GM18505 (cell line): Measurements from ENCODE around the gene SLC47A2.

Experiments used
- ATAC-seq: cut with Tn5 transposase; IDR thresholded peaks from one replicate; pipeline ENCODE4 v1.9.1; 2021; ENCODE audit not compliant: unreplicated experiment
- POLR2A ChIP-seq: IDR thresholded peaks from 4 replicates; pipeline ENCODE4 v1.6.1; 2011; ENCODE audit warnings: borderline replicate concordance; ENCODE audit not compliant: insufficient read depth, insufficient read length; ENCODE audit errors: extremely low read depth

Gene SLC47A2

DNA sequence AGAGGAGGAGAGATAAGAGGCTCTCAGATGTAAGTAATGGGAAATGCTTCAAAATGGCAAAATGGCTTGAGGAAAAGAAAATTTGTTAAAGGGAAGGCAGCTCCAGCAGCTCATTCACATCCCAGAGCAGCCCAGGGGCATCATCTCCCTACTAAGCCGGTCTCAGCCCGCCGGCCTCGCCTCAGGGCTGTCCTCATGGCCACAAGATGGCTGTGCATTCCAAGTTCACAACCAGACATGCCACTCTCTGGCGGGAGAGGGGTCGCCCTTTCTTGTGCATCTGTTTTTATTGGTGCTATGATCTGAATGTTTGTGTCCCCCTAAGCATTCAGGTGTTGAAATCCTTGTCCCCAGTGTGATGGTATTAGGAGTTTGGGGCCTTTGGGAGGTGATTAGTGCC is 13.5 kb upstream of the SLC47A2 start:
- no peak for ATAC-seq
- no peak for TF ChIP-seq POLR2A

DNA sequence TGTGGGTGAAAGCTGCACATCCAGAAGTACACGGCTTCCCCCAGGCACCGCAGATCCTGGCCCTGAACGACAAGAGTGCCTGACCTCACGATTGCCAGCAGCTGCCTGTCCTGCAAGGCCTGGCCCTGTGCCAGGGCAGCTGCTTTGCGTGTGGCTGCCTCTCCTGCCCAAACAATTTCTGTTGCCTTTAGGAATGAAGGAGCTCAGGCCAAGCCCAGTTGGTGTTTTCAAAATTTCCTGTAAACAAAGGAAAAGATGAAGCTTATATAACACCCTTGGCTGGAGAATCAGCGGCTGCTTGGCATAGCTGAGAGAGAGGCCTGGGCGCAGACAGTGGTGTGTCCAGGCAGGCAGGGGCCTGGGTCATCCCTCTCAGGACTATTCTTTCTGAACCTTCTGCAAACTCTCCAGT is 11.7 kb upstream of the SLC47A2 start:
- no peak for ATAC-seq
- no peak for TF ChIP-seq POLR2A

DNA sequence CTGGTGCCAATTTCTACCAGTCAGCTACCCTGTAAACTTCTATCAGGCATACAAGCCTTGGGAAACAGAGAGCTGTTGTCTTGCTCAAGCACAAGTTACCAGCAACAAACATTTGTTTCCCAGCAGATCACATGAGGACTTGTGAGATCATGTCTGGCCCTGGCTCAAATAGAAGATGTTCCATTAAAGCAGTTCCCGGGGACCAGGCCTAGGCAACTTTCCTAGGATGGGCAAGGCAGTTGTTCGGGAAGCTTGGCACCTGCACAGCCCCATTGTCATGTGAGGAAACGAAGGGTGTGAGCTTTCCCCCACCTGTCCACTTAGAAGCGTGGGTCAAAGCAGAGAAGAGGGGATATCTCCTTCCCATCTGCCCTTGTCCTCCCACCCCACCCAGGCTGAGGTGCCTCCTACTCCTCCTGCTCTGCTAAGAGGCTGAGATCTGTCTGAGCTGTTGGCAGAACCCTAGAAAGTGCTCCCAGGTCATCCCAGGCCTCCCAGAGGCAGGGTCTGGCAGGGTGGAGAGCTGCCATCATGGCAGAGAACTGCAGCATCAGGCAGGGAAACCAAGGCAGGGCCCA is 11.2 kb upstream of the SLC47A2 start:
- no peak for ATAC-seq
- no peak for TF ChIP-seq POLR2A

- ATAC-seq, result no peak
- TF ChIP-seq POLR2A, result no peak
Measured at GRCh38 chr17:19726631-19727376, 10.4 kb upstream of the SLC47A2 start.

DNA sequence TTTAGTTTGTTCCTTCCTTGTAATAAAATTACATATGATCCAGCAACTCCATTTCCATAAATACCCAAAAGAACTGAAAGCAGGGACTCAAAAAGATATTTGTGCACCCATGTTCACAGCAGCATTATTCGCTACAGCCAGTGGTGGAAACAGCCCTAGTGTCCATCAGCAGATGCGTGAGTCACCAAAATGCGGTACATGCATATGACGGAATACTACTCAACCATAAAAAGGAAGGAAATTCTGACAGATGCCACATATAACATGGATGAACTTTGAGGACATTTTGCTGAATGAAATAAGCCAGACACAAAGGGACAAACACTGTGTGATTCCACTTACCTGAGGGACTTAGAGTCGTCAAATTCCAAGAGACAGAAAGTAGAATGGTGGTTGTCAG is 9.1 kb upstream of the SLC47A2 start:
- ATAC-seq, result no peak

GRCh38 chr17:19724501-19725420 is 8.4 kb upstream of the SLC47A2 start:
- no peak for TF ChIP-seq POLR2A

More for the DNA sequence above, 9.1 kb upstream of the SLC47A2 start:
- no peak for TF ChIP-seq POLR2A

GRCh38 chr17:19723964-19724363 is 7.6 kb upstream of the SLC47A2 start:
- ATAC-seq, result no peak
- no peak for TF ChIP-seq POLR2A

More at GRCh38 chr17:19724501-19725420, 8.4 kb upstream of the SLC47A2 start:
- no peak for ATAC-seq

- no peak for TF ChIP-seq POLR2A
- ATAC-seq, result no peak
Measured at GRCh38 chr17:19720631-19721426, 4.4 kb upstream of the SLC47A2 start.

- ATAC-seq, result no peak
- no peak for TF ChIP-seq POLR2A
Measured at GRCh38 chr17:19720210-19720475, 3.8 kb upstream of the SLC47A2 start.

DNA sequence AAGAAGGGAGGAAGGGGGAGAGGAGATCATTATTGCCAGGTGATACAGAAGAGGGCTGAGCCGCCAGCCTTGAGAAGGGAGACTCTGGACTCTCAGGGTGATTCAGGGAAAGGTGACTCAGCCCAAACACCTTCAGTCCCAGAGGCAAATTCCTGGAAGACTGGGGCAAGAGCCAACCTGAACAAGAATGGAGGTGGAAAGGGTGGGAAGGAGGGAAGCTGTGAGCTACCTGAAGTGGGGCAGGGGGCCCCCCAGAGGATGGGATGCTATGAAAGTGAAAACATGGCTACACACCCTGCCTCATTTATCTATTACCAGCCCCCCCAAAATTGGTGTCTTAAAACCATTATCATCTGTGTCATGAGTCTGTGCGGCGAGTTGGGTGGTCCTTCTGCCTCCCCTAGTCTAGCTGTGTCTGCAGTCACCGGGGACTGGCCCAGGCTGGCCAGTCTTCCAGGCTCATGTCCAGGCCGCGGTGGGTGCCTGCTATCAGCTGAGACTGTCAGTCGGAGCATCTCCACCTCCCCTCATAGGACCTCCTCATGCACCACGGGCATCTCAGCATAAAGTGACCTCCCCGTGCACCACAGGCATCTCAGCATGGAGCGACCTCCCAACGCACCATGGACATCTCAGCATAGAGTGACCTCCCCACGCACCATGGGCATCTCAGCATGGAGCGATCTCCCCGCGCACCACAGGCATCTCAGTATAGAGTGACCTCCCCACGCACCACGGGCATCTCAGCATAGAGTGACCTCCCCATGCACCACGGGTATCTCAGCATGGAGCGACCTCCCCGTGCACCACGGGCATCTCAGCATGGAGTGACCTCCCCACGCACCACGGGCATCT is 3.2 kb upstream of the SLC47A2 start:
- TF ChIP-seq POLR2A, result no peak

GRCh38 chr17:19718613-19719354 is 2.4 kb upstream of the SLC47A2 start:
- ATAC-seq, result no peak
- TF ChIP-seq POLR2A, result no peak

More for the DNA sequence above, 3.2 kb upstream of the SLC47A2 start:
- ATAC-seq, result no peak

DNA sequence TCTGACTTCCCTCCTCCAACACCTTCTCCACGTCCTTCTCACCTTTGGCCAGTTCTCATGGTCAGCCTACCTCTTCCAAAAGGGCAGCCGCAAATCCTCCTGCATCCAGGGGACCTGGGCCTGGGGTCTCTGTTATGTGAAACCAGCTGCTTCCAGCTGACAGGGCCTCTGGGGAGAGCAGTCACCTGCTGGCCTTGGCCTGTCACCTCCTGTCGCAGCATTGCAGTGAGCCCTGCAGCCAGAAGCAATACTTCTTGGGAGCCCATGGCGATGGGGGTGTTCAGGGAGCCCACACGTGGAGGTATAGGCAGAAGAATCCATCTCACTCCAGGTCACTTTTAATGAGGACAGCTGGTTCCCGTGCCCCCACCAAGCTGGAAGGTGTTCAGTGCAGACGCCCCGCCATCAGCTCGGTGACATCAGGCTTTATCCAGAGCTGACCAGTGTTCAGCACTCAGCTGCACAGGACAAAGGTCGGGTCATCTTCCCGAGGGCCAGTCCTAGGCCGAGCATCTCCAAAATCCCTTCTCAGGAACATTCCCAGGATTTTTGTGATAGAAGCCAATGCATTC is 1.7 kb upstream of the SLC47A2 start:
- ATAC-seq, result no peak
- TF ChIP-seq POLR2A, result no peak

- ATAC-seq, result no peak
- no peak for TF ChIP-seq POLR2A
Measured at GRCh38 chr17:19717411-19717908, 1.1 kb upstream of the SLC47A2 start.
